ENCODE data around the gene PRKD1.

PRKD1 gene

GRCh38 chr14:29664515-29664914 is 263.1 kb downstream of the PRKD1 start:
- DNase-seq: no peak

GRCh38 chr14:29663281-29663801 is 264.3 kb downstream of the PRKD1 start:
- DNase-seq: no peak

- no peak for DNase-seq
Measured at GRCh38 chr14:29654901-29655550, 272.6 kb downstream of the PRKD1 start.

GRCh38 chr14:29653303-29653702 is 274.3 kb downstream of the PRKD1 start:
- DNase-seq: no peak

GRCh38 chr14:29652571-29652970 is 275.1 kb downstream of the PRKD1 start:
- DNase-seq: no peak

- no peak for DNase-seq
Measured at GRCh38 chr14:29650554-29651269, 276.9 kb downstream of the PRKD1 start.

GRCh38 chr14:29649170-29649569 is 278.5 kb downstream of the PRKD1 start:
- no peak for DNase-seq

- no peak for DNase-seq
Measured at GRCh38 chr14:29648045-29648444, 279.6 kb downstream of the PRKD1 start.

- DNase-seq: no peak
Measured at GRCh38 chr14:29645117-29645516, 282.5 kb downstream of the PRKD1 start.

- DNase-seq: no peak
Measured at GRCh38 chr14:29643433-29644211, 284.0 kb downstream of the PRKD1 start.

GRCh38 chr14:29637411-29637810 is 290.2 kb downstream of the PRKD1 start:
- DNase-seq: no peak

- no peak for DNase-seq
Measured at GRCh38 chr14:29636870-29637269, 290.8 kb downstream of the PRKD1 start.

- DNase-seq: no peak
Measured at GRCh38 chr14:29630566-29631160, 297.0 kb downstream of the PRKD1 start.

- no peak for DNase-seq
Measured at GRCh38 chr14:29629839-29630238, 297.8 kb downstream of the PRKD1 start.

GRCh38 chr14:29627137-29627536 is 300.5 kb downstream of the PRKD1 start:
- DNase-seq: no peak

- no peak for DNase-seq
Measured at GRCh38 chr14:29618323-29619067, 309.2 kb downstream of the PRKD1 start.

GRCh38 chr14:29616922-29617321 is 310.7 kb downstream of the PRKD1 start:
- no peak for DNase-seq

GRCh38 chr14:29608861-29609260 is 318.8 kb downstream of the PRKD1 start:
- DNase-seq: no peak

- no peak for DNase-seq
Measured at GRCh38 chr14:29607169-29607568, 320.5 kb downstream of the PRKD1 start.

- DNase-seq: no peak
Measured at GRCh38 chr14:29603696-29604095, 324.0 kb downstream of the PRKD1 start.

GRCh38 chr14:29601616-29602015 is 326.0 kb downstream of the PRKD1 start:
- no peak for DNase-seq

GRCh38 chr14:29587761-29588470 is 339.7 kb downstream of the PRKD1 start:
- DNase-seq: no peak
